SH-SY5Y (cell line): Measurements from ENCODE around the gene VHLL.

Experiments
- GATA2 ChIP-seq: IDR thresholded peaks from 2 replicates; pipeline ENCODE4 v1.6.1; 2011; ENCODE audit warnings: mild to moderate bottlenecking, low read depth, low read length
- GATA3 ChIP-seq: IDR thresholded peaks from 2 replicates; pipeline ENCODE4 v1.6.1; 2011; ENCODE audit warnings: low read depth, mild to moderate bottlenecking, low read length, moderate library complexity

- TF ChIP-seq GATA2, result no peak
- TF ChIP-seq GATA3, result no peak
Observed at GRCh38 chr1:156291226-156292061, 7.7 kb downstream of the VHLL start.
